NCI-H69 (cell line): ENCODE measurements around the gene IPCEF1.
A peak's percentile ranks its signal among the peaks of the same experiment; 100 is the strongest.
"Not testable (repeated sequence)": the region's sequence is repeated elsewhere in the genome, so short reads cannot be mapped to it uniquely, and the experiment has no call there.

ENCODE experiments used
- DNase-seq: peaks from one replicate; lab custom pipeline; 2025; lab: John Stamatoyannopoulos, UW

The IPCEF1 gene

GRCh38 chr6:154371281-154371680 lies 14.7 kb upstream of the IPCEF1 start:
- DNase-seq, result peak; percentile 60

DNA sequence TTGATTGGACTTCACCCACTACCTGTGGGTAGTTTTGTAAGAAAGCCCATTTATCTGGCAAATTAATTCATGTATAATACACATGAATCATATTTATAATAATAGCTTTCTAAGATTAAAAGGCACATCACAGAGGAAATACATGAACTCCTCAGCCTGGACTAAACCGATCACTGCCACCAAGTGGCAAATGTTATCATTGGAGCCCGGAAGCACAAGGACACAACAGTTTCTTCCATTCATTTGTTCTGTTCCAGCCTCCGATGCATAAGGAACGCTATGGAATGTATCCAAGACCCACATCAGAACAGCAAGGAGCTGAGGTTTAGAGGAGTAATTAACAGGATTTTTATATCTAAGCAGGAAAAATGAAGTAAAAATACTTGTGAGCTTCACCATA lies 13.9 kb upstream of the IPCEF1 start:
- peak; percentile 41 for DNase-seq

- DNase-seq, result no peak
Observed at GRCh38 chr6:154367839-154368695, 11.5 kb upstream of the IPCEF1 start.

GRCh38 chr6:154367336-154367735 lies 10.7 kb upstream of the IPCEF1 start:
- DNase-seq, result no peak

DNA sequence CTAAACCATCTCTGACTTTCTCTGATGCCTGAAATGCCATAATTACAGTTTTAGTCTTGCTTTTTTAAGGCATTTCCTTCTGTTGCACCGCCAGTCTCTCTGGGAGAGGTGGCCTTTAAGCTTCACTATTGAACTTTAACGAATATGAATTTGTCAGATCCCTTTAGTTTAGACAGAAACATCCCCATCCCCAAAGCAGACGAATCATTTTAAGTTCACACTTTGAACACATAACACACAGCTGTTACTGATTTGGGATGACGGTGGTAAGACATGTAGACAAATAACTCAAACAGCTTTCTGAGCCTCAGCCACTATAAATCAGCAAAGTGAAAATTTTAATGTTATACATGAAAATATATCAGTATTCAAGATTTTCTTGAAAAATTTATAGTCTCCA lies 7.2 kb upstream of the IPCEF1 start:
- DNase-seq, result no peak

DNA sequence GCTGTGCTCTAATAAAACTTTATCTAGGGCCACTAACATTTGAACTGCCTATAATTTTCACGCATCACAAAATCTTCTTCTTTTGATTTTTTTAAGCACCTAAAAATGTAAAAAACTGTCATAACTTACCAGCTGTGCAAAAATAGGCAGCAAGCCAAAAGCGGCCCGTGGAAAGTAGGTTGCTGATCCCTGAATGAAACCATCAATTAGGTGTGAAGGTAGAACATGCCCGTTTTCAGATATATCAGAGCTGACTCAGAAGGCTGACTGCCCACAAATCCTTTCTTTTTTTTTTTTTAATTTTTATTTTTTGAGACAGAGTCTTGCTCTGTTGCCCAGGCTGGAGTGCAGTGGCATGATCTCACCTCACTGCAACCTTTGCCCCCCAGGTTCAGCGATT lies 4.9 kb upstream of the IPCEF1 start:
- DNase-seq, result peak; percentile 20

DNA sequence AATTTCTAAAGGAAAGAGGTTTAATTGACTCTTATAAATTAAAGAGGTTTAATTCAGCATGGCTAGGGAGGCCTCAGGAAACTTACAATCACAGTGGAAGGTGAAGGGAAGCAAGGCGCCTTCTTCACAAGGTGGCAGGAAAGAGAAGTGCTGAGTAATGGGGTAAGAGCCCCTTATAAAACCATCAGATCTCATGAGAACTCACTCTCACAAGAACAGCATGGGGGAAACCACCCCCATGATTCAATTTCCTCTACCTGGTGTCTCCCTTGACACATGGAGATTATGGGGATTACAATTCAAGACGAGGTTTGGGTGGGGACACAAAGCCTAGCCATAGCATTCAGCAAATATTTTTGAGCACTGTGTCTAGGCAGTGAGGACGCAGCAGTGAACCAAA lies 3.9 kb upstream of the IPCEF1 start:
- DNase-seq, result no peak

DNA sequence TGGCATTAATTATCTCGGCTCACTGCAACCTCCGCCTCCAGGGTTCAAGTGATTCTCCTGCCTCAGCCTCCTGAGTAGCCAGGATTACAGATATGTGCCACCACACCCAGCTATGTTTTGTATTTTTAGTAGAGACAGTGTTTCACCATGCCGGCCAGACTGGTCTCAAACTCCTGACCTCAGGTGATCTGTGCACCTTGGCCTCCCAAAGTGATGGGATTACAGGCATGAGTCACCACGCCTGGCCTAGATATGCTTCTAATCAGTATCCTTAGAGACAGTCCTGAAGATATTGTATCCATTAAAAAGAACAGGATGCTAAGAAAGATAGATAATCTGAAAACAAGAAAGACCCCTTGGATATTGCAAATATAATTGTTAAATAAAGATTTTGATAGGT lies 3.1 kb upstream of the IPCEF1 start:
- DNase-seq, result no peak

DNA sequence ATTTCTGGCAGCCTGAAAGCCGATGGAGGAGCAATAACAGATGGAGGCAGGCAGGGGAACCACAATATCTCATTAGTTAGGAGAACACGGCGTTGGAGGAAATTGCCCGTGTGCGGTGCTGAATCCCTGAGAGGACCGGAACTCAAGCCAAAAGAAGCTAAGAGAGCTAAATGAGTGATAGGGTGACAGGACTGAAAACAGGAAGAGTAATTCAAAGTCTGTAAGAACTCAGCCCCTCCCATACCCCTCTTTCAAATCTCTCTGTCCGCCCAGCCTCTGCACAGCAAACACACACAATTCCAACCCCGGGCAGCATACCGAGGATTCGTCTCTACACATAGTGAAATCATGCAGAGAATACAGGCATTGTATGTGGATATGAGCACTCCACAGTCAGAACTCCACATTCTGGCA lies 2.6 kb upstream of the IPCEF1 start:
- DNase-seq, result no peak

DNA sequence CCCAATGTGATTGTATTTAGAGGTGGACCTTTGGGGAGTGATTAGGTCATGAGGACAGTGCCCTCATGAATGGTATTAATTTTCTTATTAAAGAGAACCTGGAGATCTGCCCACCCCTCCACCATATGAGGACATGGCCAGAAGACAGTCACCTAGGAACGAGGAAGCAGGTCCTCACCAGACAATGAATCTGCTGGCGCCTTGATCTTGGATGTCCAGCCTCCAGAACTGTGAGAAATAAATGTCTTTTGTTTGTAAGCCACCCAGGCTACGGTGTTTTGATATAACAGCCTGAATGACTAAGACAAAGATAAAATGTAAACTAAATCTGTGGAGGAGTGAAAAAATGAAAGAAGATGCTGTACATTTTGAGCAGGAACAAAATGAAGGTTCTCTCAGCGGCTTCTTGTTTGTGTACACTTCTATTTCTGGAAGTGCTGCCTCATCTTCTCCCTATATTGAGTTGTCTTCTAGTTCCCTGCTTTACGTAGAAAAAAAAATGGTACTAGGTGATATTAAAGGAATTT lies 1.5 kb upstream of the IPCEF1 start:
- DNase-seq, result no peak

DNA sequence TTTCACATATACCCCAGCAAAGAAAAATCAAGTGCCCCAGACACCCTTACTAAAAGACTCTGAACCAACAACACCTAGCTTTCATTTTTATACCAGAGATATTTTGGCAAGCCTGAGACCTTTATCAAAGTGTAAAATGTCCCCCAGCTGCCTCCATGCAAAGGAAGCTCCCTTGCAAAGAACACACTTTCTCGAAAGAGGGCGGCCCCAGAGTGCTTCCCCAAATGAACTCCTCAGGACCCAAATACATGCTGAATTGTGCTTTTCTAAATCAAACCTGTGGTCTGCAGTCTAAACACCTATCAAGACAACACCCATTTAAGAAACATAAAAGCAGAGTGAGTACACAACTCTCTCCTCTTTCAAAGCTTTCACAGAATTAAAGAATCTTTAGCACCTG lies 490 bp downstream of the IPCEF1 start:
- no peak for DNase-seq

GRCh38 chr6:154354265-154354777 lies 2.3 kb downstream of the IPCEF1 start:
- DNase-seq, result no peak

DNA sequence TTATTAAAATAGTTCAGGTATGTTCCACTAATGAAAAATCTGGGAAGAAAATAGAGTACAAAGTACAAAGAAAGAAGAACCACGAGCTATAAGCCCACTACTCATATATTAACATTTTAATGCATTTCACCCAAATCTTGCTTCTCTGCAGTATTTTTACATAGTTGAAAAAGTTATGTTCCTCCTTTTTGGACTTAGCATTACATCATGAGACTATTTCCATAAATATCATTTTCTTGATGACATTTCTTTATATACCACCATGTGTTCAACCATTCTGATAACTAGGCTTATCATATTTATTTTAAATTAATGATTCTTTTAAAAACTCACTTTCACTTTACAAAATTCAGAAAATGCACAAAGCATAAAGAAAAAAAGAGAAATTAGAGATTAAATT lies 3.0 kb downstream of the IPCEF1 start:
- no peak for DNase-seq

- DNase-seq, result no peak
Observed at GRCh38 chr6:154352898-154353585, 3.6 kb downstream of the IPCEF1 start.

DNA sequence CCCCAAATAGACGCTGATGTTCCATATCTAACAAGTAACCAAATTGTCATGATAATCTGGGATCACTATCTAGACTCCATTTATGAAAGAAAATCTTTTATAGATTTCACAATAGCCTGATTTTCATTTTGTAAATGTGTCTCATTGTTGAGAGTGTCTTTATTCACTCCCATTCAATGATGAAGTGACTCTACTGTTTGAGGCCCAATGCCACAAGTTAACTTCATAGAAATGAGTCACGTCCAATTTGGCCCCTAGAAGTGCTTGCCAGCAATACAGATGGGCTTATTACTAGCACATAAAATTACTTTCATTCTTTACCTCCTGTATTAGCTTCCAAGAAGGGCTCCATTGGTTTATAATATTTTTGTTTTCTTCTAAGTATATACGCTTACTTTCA lies 6.3 kb downstream of the IPCEF1 start:
- no peak for DNase-seq

DNA sequence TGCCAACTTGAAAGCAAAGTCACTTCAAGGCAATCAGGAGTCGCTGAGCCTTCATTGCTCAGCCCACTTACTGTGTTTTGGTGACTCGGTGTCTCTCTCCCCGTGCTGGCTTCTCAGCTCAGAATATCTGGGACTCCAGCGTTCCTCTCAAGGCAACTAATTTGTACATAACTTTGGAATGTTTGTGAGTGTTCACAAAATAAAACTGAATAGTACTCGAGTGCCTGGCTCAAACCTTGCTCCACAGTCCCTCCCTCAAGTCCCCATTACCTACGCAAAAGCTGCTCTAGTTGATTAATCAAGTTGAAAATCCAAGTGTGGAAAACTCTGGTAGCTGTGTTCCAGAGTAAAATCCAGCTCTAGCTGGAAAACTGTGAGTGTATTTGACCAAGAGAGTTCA lies 8.6 kb downstream of the IPCEF1 start:
- DNase-seq, result no peak

GRCh38 chr6:154345811-154346210 lies 10.8 kb downstream of the IPCEF1 start:
- no peak for DNase-seq

DNA sequence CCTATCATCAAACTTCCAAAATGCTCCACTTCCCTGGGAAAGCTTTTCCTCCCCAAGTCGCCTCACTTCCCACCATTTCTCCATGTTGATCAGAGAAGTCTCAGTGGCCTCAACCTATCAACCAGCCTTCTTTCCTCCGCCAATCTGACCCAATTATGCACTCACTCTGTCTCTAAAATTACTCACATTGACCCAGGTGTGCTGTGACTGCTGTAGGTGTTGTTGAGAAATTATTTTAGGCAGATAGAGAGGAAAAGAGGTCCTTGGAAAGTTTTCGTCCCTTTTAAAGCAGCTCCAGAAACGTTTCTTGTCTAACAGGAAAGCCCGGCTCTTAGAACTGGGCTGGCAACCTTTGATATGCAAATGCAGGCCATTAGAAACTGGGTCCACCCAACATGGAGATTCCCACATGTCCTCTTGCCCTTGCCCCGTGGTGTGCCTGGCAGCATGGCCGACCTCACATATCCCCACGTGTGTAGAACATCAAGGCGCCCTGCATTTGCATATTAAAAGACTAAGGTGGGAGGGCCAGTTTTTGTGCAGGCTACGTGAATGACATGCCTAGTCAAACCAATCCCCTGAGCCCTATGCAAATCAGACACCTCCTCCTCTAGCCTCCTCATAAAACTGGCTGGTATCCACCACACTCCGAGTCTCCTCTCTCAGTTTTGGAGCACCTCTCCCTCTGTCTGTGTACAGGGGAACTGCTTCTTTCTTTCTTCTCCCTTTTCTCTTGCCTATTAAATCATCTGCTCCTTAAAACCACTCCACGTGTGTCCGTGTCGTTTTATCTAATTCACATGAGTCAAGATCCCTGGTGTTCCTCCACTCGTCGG lies 12.9 kb downstream of the IPCEF1 start:
- peak; percentile 90 for DNase-seq

- no peak for DNase-seq
Observed at GRCh38 chr6:154341871-154342270, 14.7 kb downstream of the IPCEF1 start.

- no peak for DNase-seq
Observed at GRCh38 chr6:154341336-154341735, 15.3 kb downstream of the IPCEF1 start.

GRCh38 chr6:154337406-154338005 lies 19.1 kb downstream of the IPCEF1 start:
- no peak for DNase-seq

DNA sequence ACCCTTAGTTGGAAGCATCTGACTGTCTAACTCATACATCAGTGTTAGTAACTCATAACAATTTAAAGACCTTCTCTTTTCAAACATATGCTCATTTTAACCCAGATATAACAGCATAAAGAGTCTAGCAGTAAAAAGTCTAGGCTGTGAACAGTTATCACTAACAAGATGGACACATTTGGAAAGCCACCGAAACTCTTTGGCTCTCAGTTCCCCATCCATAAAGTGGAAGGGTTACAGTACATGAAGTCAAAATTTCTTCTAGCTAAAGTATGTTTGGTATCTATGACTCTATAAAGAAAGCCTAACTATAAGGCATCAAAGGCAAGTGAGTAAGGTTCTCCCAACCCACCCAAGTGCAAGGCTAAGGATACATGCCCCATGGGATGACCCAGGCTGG lies 22.5 kb downstream of the IPCEF1 start:
- not testable (repeated sequence) for DNase-seq
